HCT116 (cell line): ENCODE measurements around the gene AGBL1. TPM values are rescaled to one million over a fixed set of nuclear protein-coding genes. Genes with fewer than 3 reads are reported as not detected.
"Not testable (repeated sequence)": the region's sequence is repeated elsewhere in the genome, so short reads cannot be mapped to it uniquely, and the experiment has no call there.

Source experiments
- ATAC-seq: fragments of 200-7000 bp; cut with Tn5 transposase; 2 replicates; pipeline ENCODE4 v1.9.1; 2020; ENCODE audit warnings: mild to moderate bottlenecking, moderate library complexity
- BruUV-seq: library from RNA; stranded (reverse); fragments of 400-500 nt; replicated peaks from 2 replicates; lab custom pipeline; 2021; lab: Mats Ljungman, UMichigan
- CTCF ChIA-PET: fragments of 300-600 bp; sonication (Branson Sonifier 250); formaldehyde crosslinking; loops from one replicate; lab custom pipeline; 2021; ENCODE audit warnings: antibody characterized with exemption; lab: Charles Lee
- POLR2A ChIA-PET: fragments of 300-600, 350-600 bp; sonication (Branson Sonifier 250); formaldehyde crosslinking; loops from one replicate; lab custom pipeline; 2021; ENCODE audit warnings: antibody characterized with exemption; lab: Charles Lee
- RAD21 ChIA-PET, 2 experiments: fragments of 300-600 bp; sonication (Branson Sonifier 250); formaldehyde crosslinking; loops; one replicate each; lab custom pipeline; 2023; ENCODE audit warnings: low total read pairs in 2 of 2; ENCODE audit not compliant: uncharacterized antibody in 2 of 2, unreplicated experiment in 2 of 2, low non-redundant PET in 1 of 2; lab: Charles Lee
- DNase-seq: peaks from one replicate; pipeline ENCODE4 v3.0.0-alpha.2; 2010; ENCODE audit warnings: low read depth, low spot score
- H2AFZ ChIP-seq: fragments of 200-600 bp; shearing (Covaris generic), sonication (generic); 2 replicates; pipeline ENCODE4 v1.6.1; 2017; ENCODE audit warnings: low read depth, mixed run types, mixed read lengths, antibody characterized with exemption, low read length; ENCODE audit not compliant: poor library complexity, severe bottlenecking
- H3K27ac ChIP-seq: 2 replicates; pipeline ENCODE4 v1.5.1; 2012; ENCODE audit warnings: low read depth, low read length
- H3K27me3 ChIP-seq: fragments of 200-600 bp; sonication (generic); 2 replicates; pipeline ENCODE4 v1.6.1; 2016; ENCODE audit warnings: mixed run types, low read length, mixed read lengths; ENCODE audit not compliant: insufficient read depth
- H3K36me3 ChIP-seq, 2 experiments: fragments of 200-500 bp in 1 of 2; fragments of 200-600 bp in 1 of 2; sonication (Bioruptor generic) in 1 of 2; sonication (generic) in 1 of 2; 2 replicates each; pipeline versions ENCODE4 v1.5.1 to v1.6.1; 2014 to 2016; ENCODE audit warnings: low read length in 2 of 2, inconsistent platforms in 1 of 2, mixed read lengths in 1 of 2, mixed run types in 1 of 2; ENCODE audit not compliant: insufficient read depth in 2 of 2, control insufficient read depth in 1 of 2
- H3K4me1 ChIP-seq, 2 experiments: fragments of 200-600 bp in 1 of 2; sonication (generic) in 1 of 2; 2 replicates each; pipeline versions ENCODE4 v1.5.1 to v1.6.1; 2012 to 2017; ENCODE audit warnings: low read length in 2 of 2, inconsistent platforms in 1 of 2, mild to moderate bottlenecking in 1 of 2, mixed read lengths in 1 of 2, mixed run types in 1 of 2, moderate library complexity in 1 of 2; ENCODE audit not compliant: insufficient read depth in 2 of 2, control insufficient read depth in 1 of 2
- H3K4me2 ChIP-seq: fragments of 200-600 bp; sonication (generic); 2 replicates; pipeline ENCODE4 v1.6.1; 2017; ENCODE audit warnings: mixed run types, low read length, mixed read lengths
- H3K4me3 ChIP-seq, 2 experiments: fragments of 200-600 bp in 1 of 2; sonication (generic) in 1 of 2; replicated peaks in 1 of 2; 2 replicates each; pipeline ENCODE4 v1.5.1; 2011 to 2016; ENCODE audit warnings: low read length in 2 of 2, control low read depth in 1 of 2, low read depth in 1 of 2, mild to moderate bottlenecking in 1 of 2, mixed read lengths in 1 of 2, mixed run types in 1 of 2
- H3K79me2 ChIP-seq: fragments of 200-600 bp; sonication (generic); 2 replicates; pipeline ENCODE4 v1.6.1; 2017; ENCODE audit warnings: mild to moderate bottlenecking, mixed run types, low read length, moderate library complexity, mixed read lengths; ENCODE audit not compliant: insufficient read depth
- H3K9ac ChIP-seq: fragments of 200-600 bp; sonication (generic); 2 replicates; pipeline ENCODE4 v1.6.1; 2016; ENCODE audit warnings: low read length, mixed read lengths
- H3K9me2 ChIP-seq: fragments of 200-600 bp; sonication (generic), shearing (Covaris generic); 2 replicates; pipeline ENCODE4 v1.6.1; 2017; ENCODE audit warnings: mixed run types, mild to moderate bottlenecking, moderate library complexity; ENCODE audit not compliant: insufficient read depth
- H3K9me3 ChIP-seq, 2 experiments: fragments of 200-500 bp in 1 of 2; fragments of 200-600 bp in 1 of 2; sonication (Bioruptor generic) in 1 of 2; sonication (generic) in 1 of 2; 2 replicates each; pipeline ENCODE4 v1.6.1; 2014 to 2017; ENCODE audit warnings: low read length in 2 of 2, mixed read lengths in 2 of 2, inconsistent platforms in 1 of 2, low read depth in 1 of 2, mild to moderate bottlenecking in 1 of 2, mixed run types in 1 of 2, moderate library complexity in 1 of 2; ENCODE audit not compliant: control insufficient read depth in 1 of 2, insufficient read depth in 1 of 2
- H4K20me1 ChIP-seq: fragments of 200-600 bp; sonication (generic), shearing (Covaris generic); 2 replicates; pipeline ENCODE4 v1.6.1; 2017; ENCODE audit warnings: mixed run types, mild to moderate bottlenecking, moderate library complexity; ENCODE audit not compliant: insufficient read depth
- FOSL1 ChIP-seq: IDR thresholded peaks from 2 replicates; pipeline ENCODE4 v1.6.1; 2012; ENCODE audit warnings: low read depth
- POLR2AphosphoS5 ChIP-seq: IDR thresholded peaks from 2 replicates; pipeline ENCODE4 v1.6.1; 2011; ENCODE audit warnings: mild to moderate bottlenecking, low read depth, low read length, moderate library complexity
- SP1 ChIP-seq: IDR thresholded peaks from 2 replicates; pipeline ENCODE4 v1.6.1; 2012; ENCODE audit warnings: low read depth
- TCF7L2 ChIP-seq: IDR thresholded peaks from 2 replicates; pipeline ENCODE4 v1.7.0; 2011; ENCODE audit warnings: borderline replicate concordance, inconsistent platforms; ENCODE audit not compliant: insufficient read depth, insufficient read length; ENCODE audit errors: extremely low read depth
- ZNF274 ChIP-seq: fragments of 200-500 bp; sonication (Bioruptor generic); IDR thresholded peaks from 2 replicates; pipeline ENCODE4 v1.6.1; 2014; ENCODE audit warnings: mild to moderate bottlenecking, low read depth, low read length, inconsistent platforms
- intact Hi-C: fragments of 100-400 bp; cut with micrococcal nuclease; formaldehyde crosslinking; loops from 2 replicates; pipeline ENCODE4 v1.10.0; 2022
- total RNA-seq: library from RNA; stranded (reverse); gene quantifications from one replicate; pipeline ENCODE4 v1.2.1, GENCODE V29; 2021; ENCODE audit not compliant: unreplicated experiment

AGBL1 gene
- total RNA-seq, 1 experiment from 2014 or later, result not detected

DNA sequence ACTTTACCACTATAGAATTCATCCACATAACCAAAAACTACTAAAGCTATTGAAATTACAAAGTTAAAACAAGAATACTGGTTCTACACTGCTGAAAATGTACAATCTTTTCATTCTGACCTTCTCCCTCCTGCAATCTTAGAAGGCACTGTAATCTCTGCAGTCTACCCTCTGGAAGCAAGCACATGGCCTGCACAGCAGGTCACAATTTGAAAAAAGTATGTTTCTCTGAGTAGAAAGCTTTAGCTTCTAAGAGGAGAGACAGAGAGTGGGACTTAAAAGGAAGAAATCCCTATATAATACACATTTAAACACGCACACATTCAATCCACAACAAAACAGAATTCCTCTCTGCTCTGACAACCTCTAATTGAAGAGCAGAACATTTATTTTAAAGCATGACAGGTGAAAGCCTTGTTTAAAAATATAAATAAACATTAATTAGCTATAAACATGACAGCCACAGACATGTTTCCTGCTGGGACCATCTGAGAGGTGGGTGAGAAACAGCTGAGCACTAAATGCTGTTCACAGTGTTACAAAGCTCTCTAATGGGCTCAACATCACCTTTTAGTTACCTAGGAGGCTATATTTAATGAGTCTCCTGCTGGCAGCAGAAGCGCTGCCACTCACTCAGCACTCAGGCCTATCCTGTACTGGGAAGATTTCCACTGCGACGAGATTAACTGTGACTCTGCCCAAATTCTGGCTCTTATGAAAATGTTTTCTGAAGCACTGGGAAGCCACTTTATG is 447.4 kb downstream of the AGBL1 start:
- ATAC-seq (no peak), DNase-seq (no peak)
- Histone ChIP-seq H3K27ac (no peak overlapping the region), H3K36me3 (no peaks in the 10 kb centered on the region), H2AFZ (no peak overlapping the region), H3K9me2 (no peaks in the 10 kb centered on the region), H3K9me3 (peaks cover 7 to 12% of the 10 kb centered on the region in 2 experiments; a peak in 2 of 4 replicates), H3K4me3 (no peak overlapping the region), H4K20me1 (no peaks in the 10 kb centered on the region), H3K79me2 (no peaks in the 10 kb centered on the region), H3K4me2 (no peak overlapping the region), H3K27me3 (no peaks in the 10 kb centered on the region), H3K9ac (no peak overlapping the region), H3K4me1 (no peaks in the 10 kb centered on the region)
- TF ChIP-seq TCF7L2 (no peak), POLR2AphosphoS5 (no peak), SP1 (no peak), FOSL1 (no peak), ZNF274 (no peak)
- ChIA-PET RAD21 (no interaction called here), CTCF (no interaction called here), POLR2A (no interaction called here)
- intact Hi-C loops, result no loop called here
- no TSS peak for BruUV-seq

DNA sequence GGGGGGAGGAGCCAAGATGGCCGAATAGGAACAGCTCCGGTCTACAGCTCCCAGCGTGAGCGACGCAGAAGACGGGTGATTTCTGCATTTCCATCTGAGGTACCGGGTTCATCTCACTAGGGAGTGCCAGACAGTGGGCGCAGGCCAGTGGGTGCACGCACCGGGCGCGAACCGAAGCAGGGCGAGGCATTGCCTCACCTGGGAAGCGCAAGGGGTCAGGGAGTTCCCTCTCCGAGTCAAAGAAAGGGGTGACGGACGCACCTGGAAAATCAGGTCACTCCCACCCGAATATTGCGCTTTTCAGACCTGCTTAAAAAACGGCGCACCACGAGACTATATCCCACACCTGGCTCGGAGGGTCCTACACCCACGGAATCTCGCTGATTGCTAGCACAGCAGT is 448.4 kb downstream of the AGBL1 start:
- H4K20me1 ChIP-seq, H3K4me2 ChIP-seq, H3K36me3 ChIP-seq, POLR2A ChIA-PET, RAD21 ChIA-PET, ATAC-seq, DNase-seq, CTCF ChIA-PET, H3K79me2 ChIP-seq, BruUV-seq, H3K27ac ChIP-seq, H3K4me1 ChIP-seq, intact Hi-C loops, H3K4me3 ChIP-seq, H3K27me3 ChIP-seq, H2AFZ ChIP-seq, H3K9ac ChIP-seq, H3K9me2 ChIP-seq: not testable (repeated sequence)
- peaks cover 7 to 11% of the 10 kb centered on the region in 2 experiments; a peak in 2 of 4 replicates for H3K9me3 ChIP-seq
